ENCODE measurements around the gene CNGA3.

CNGA3 gene

GRCh38 chr2:98378901-98379300 is 32.6 kb downstream of the CNGA3 start:
- DNase-seq = peak; percentile 80 to 85

- DNase-seq = no peak
These were observed 33.3 kb downstream of the CNGA3 start for GRCh38 chr2:98379311-98380202.

- no peak for DNase-seq
These were observed 33.9 kb downstream of the CNGA3 start for GRCh38 chr2:98380203-98380535.

GRCh38 chr2:98381494-98381893 is 35.2 kb downstream of the CNGA3 start:
- no peak for DNase-seq

GRCh38 chr2:98382086-98382485 is 35.8 kb downstream of the CNGA3 start:
- DNase-seq = no peak

- DNase-seq = no peak
These were observed 36.5 kb downstream of the CNGA3 start for GRCh38 chr2:98382739-98383138.

- DNase-seq = no peak
These were observed 36.9 kb downstream of the CNGA3 start for GRCh38 chr2:98383166-98383565.

GRCh38 chr2:98385050-98385699 is 38.9 kb downstream of the CNGA3 start:
- DNase-seq = peak; percentile 41 to 43

- DNase-seq = no peak
These were observed 41.2 kb downstream of the CNGA3 start for GRCh38 chr2:98387478-98387877.

- DNase-seq = no peak
These were observed 41.8 kb downstream of the CNGA3 start for GRCh38 chr2:98388081-98388480.

GRCh38 chr2:98388601-98389250 is 42.5 kb downstream of the CNGA3 start:
- no peak for DNase-seq

- no peak for DNase-seq
These were observed 43.0 kb downstream of the CNGA3 start for GRCh38 chr2:98389251-98389605.

GRCh38 chr2:98390571-98391476 is 44.6 kb downstream of the CNGA3 start:
- DNase-seq = no peak

- no peak for DNase-seq
These were observed 45.5 kb downstream of the CNGA3 start for GRCh38 chr2:98391581-98392270.

- no peak for DNase-seq
These were observed 47.1 kb downstream of the CNGA3 start for GRCh38 chr2:98393354-98393753.

GRCh38 chr2:98394595-98395153 is 48.4 kb downstream of the CNGA3 start:
- no peak for DNase-seq

GRCh38 chr2:98395977-98396376 is 49.7 kb downstream of the CNGA3 start:
- no peak for DNase-seq

GRCh38 chr2:98396745-98397355 is 50.6 kb downstream of the CNGA3 start:
- DNase-seq = no peak

GRCh38 chr2:98399140-98399539 is 52.9 kb downstream of the CNGA3 start:
- no peak for DNase-seq

GRCh38 chr2:98403878-98404277 is 57.6 kb downstream of the CNGA3 start:
- no peak for DNase-seq

GRCh38 chr2:98404556-98405250 is 58.4 kb downstream of the CNGA3 start:
- no peak for DNase-seq

All from NCI-H187 (cell line).